HL-60 (cell line): ENCODE data around the gene FRAS1.

Experiments
- DNase-seq, 2 experiments: peaks; one replicate each; pipeline ENCODE4 v3.0.0-alpha.2; 2010 to 2020; ENCODE audit warnings: low read depth in 1 of 2, low spot score in 1 of 2
- H3K27ac ChIP-seq: fragments of 250-450 bp; sonication (Bioruptor Pico); replicated peaks from 2 replicates; pipeline ENCODE4 v1.5.1; 2020; ENCODE audit warnings: mild to moderate bottlenecking, moderate library complexity
- H3K27me3 ChIP-seq: fragments of 250-450 bp; sonication (Bioruptor Pico); 2 replicates; pipeline ENCODE4 v1.5.1; 2021; ENCODE audit warnings: mild to moderate bottlenecking, moderate library complexity; ENCODE audit not compliant: insufficient read depth, poor library complexity, severe bottlenecking
- H3K4me3 ChIP-seq: replicated peaks from 2 replicates; pipeline ENCODE4 v1.5.1; 2011; ENCODE audit warnings: mild to moderate bottlenecking, control low read depth, low read length; ENCODE audit not compliant: insufficient read depth
- GABPA ChIP-seq: IDR thresholded peaks from 2 replicates; pipeline ENCODE4 v1.6.1; 2012; ENCODE audit warnings: low read depth
- POLR2AphosphoS5 ChIP-seq: IDR thresholded peaks from 2 replicates; pipeline ENCODE4 v1.6.1; 2012; ENCODE audit warnings: low read depth
- SPI1 ChIP-seq: IDR thresholded peaks from 2 replicates; pipeline ENCODE4 v1.6.1; 2012; ENCODE audit warnings: low read depth, mild to moderate bottlenecking, borderline replicate concordance
- TF ChIP-seq, protein P1 (sequence below): IDR thresholded peaks from 2 replicates; pipeline ENCODE4 v1.6.1; 2012; ENCODE audit warnings: low read depth; ENCODE audit not compliant: insufficient replicate concordance
- TF ChIP-seq, protein P2 (sequence below): IDR thresholded peaks from one replicate; pipeline ENCODE4 v1.5.1; 2011; ENCODE audit warnings: low read length, control low read depth, inconsistent platforms; ENCODE audit not compliant: insufficient read depth

FRAS1 gene

DNA sequence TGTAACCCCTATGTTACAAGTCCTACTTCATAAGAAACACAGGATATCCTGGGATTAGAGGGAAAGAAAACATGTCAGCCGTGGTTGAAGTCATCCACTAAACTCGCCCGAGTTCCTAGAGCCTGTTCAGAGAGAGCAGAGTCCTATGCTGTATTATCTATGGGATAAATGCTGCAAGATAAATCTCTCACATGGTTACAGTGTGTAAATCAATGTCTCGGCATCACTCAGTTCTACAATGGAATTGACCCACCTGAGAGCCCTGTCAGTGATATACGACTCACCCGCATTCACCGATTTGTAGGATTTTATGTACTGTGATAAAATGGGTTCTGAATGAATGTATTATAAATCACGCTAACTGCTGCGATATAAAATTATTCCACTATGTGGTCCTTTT is 366.7 kb downstream of the FRAS1 start:
- Histone ChIP-seq H3K4me3 (no peak overlapping the region), H3K27me3 (peaks cover 2% of the 10 kb centered on the region), H3K27ac (no peak overlapping the region)
- TF ChIP-seq, protein P1, sequence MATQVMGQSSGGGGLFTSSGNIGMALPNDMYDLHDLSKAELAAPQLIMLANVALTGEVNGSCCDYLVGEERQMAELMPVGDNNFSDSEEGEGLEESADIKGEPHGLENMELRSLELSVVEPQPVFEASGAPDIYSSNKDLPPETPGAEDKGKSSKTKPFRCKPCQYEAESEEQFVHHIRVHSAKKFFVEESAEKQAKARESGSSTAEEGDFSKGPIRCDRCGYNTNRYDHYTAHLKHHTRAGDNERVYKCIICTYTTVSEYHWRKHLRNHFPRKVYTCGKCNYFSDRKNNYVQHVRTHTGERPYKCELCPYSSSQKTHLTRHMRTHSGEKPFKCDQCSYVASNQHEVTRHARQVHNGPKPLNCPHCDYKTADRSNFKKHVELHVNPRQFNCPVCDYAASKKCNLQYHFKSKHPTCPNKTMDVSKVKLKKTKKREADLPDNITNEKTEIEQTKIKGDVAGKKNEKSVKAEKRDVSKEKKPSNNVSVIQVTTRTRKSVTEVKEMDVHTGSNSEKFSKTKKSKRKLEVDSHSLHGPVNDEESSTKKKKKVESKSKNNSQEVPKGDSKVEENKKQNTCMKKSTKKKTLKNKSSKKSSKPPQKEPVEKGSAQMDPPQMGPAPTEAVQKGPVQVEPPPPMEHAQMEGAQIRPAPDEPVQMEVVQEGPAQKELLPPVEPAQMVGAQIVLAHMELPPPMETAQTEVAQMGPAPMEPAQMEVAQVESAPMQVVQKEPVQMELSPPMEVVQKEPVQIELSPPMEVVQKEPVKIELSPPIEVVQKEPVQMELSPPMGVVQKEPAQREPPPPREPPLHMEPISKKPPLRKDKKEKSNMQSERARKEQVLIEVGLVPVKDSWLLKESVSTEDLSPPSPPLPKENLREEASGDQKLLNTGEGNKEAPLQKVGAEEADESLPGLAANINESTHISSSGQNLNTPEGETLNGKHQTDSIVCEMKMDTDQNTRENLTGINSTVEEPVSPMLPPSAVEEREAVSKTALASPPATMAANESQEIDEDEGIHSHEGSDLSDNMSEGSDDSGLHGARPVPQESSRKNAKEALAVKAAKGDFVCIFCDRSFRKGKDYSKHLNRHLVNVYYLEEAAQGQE, result no peak
- TF ChIP-seq SPI1, result no peak
- TF ChIP-seq, protein P2, sequence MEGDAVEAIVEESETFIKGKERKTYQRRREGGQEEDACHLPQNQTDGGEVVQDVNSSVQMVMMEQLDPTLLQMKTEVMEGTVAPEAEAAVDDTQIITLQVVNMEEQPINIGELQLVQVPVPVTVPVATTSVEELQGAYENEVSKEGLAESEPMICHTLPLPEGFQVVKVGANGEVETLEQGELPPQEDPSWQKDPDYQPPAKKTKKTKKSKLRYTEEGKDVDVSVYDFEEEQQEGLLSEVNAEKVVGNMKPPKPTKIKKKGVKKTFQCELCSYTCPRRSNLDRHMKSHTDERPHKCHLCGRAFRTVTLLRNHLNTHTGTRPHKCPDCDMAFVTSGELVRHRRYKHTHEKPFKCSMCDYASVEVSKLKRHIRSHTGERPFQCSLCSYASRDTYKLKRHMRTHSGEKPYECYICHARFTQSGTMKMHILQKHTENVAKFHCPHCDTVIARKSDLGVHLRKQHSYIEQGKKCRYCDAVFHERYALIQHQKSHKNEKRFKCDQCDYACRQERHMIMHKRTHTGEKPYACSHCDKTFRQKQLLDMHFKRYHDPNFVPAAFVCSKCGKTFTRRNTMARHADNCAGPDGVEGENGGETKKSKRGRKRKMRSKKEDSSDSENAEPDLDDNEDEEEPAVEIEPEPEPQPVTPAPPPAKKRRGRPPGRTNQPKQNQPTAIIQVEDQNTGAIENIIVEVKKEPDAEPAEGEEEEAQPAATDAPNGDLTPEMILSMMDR, result no peak
- DNase-seq, result no peak

DNA sequence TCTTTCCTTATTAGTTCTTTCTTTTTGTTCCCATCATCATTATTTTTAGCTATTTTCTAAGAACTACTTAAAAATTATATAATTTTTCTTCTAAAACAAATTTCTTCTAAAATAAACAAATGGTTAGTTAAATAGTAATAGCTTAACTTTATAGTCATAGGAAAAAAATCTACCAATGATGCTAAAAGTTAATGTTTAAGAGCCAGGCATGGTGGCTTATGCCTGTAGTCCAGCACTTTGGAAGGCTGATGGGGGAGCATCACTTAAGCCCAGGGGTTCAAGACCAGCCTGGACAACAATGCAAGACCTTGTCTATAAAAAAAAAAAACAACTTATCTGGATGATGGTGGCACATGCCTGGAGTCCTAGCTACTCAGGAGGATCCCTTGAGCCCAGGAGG is 367.3 kb downstream of the FRAS1 start:
- DNase-seq, result no peak
- no peaks in the 10 kb centered on the region for H3K27me3 ChIP-seq
- no peak overlapping the region for H3K27ac ChIP-seq
- no peak overlapping the region for H3K4me3 ChIP-seq
- TF ChIP-seq GABPA (no peak), POLR2AphosphoS5 (no peak), SPI1 (no peak)
- TF ChIP-seq, protein P2, result no peak
- TF ChIP-seq, protein P1, result no peak

DNA sequence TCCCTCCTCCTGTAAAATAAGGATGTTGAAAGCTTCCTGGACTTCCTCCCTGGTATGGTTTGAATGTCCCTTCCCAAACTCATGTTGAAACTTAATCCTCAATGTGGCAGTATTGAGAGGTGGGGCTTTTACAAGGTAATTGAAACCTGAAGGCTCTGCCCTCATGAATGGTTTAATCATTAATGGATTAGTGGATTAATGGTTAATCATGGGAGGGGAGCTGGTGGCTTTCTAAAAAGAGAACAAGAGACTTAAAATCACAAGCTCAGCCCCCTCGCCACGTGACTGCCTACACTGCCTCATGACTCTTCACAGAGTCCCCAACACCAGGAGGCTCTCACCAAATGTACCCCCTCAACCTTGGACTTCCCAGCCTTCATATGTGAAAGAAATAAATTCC is 369.8 kb downstream of the FRAS1 start:
- TF ChIP-seq GABPA (no peak), SPI1 (no peak), POLR2AphosphoS5 (no peak)
- TF ChIP-seq, protein P2, result no peak
- Histone ChIP-seq H3K27me3 (no peaks in the 10 kb centered on the region), H3K4me3 (no peak overlapping the region), H3K27ac (no peak overlapping the region)
- no peak for DNase-seq

DNA sequence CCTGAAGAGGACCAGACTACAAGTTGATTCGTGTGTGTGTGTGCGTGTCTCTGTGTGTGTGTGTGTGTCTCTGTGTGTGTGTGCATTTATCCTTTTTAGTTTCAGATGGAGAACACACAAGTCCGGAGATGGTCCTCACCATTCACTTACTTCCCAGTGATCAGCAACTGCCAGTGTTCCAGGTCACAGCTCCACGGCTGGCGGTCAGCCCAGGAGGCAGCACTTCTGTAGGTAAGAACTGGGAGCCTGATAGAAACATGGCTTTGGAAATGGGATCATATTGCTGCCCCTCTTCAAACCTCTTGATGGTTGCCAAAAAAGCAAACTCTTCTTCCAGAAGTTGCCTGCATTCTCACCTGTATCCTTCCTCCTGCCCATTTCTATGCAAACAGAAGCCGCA is 371.9 kb downstream of the FRAS1 start:
- TF ChIP-seq GABPA (no peak), POLR2AphosphoS5 (no peak), SPI1 (no peak)
- TF ChIP-seq, protein P2, result no peak
- TF ChIP-seq, protein P1, result no peak
- Histone ChIP-seq H3K27ac (no peak overlapping the region), H3K27me3 (no peaks in the 10 kb centered on the region), H3K4me3 (no peak overlapping the region)
- DNase-seq, result no peak
